MM.1S (cell line): ENCODE results near the gene MRPL53.
A peak's percentile ranks its signal among the peaks of the same experiment; 100 is the strongest.

Source experiments
- CTCF ChIP-seq: fragments of 300-600 bp; sonication (generic); IDR thresholded peaks from 2 replicates; pipeline ENCODE4 v1.5.1; 2016; ENCODE audit warnings: antibody characterized with exemption, low read length, mixed read lengths
- EZH2phosphoT487 ChIP-seq: fragments of 300-600 bp; sonication (generic); IDR thresholded peaks from 2 replicates; pipeline ENCODE4 v1.6.1; 2018; ENCODE audit warnings: antibody characterized with exemption, low read length

DNA sequence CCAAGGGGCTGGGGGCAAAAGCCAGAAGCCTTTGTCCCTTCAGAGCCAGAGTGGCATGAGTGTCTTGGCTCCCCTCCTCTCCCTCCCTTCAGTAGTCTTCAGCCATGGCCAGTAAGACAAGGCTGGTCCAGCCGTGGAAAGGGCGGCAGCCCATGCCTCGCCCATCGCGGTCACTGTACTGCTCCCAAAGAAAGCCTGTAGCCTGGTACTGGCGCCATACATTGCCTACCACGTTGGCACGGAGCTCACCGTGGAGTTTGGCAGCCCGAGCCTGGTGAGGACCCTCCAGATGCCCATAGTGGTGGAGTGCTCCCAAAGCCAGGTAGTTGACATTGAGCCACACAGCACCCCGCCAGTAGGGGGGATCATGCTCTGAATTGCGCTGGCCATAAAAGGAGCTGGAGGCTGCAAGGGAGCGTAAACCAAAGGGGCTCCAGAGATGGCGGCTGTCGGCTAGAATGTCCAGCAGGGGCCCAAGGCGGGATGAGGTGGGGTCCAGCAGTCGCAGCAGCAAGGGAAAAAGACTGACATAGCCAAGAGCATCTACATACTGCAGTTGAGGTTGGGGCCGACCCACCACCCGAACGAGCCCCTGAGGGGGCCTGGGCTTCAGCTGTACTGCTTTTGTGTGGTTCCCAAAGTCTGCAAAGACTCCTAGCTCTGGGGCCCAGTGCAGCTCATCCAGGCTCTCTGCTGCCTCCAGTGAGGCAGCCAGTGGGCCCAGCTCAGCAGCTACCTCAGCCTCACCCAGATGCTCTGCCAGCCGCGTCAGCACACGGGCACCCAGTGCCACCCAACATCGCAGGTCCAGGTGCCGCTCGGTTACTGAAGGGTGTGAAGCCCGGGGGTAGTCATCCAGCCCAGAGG is 11.1 kb downstream of the MRPL53 start:
- TF ChIP-seq CTCF (peak; percentile 16; the same call in 1 of the 2 replicates), EZH2phosphoT487 (no peak)
